ENCODE data around the gene ILF3.

DNA sequence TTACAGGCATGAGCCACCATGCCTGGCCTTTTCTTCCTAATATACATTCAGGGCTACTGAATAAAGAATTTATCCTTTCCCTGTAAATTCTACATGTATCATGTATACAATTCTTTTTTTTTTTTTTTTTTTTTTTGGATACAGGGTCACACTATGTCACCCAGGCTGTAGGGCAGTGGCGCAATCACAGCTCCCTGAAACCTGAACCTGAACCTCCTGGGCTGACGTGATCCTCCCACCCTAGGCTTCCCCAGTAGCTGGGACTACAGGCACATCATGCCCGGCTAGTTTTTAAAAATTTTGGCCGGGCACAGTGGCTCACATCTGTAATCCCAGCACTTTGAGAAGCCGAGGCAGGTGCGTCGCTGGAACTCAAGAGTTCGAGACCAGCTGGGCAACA is 35.3 kb upstream of the ILF3 start:
- TF ChIP-seq, protein P1, sequence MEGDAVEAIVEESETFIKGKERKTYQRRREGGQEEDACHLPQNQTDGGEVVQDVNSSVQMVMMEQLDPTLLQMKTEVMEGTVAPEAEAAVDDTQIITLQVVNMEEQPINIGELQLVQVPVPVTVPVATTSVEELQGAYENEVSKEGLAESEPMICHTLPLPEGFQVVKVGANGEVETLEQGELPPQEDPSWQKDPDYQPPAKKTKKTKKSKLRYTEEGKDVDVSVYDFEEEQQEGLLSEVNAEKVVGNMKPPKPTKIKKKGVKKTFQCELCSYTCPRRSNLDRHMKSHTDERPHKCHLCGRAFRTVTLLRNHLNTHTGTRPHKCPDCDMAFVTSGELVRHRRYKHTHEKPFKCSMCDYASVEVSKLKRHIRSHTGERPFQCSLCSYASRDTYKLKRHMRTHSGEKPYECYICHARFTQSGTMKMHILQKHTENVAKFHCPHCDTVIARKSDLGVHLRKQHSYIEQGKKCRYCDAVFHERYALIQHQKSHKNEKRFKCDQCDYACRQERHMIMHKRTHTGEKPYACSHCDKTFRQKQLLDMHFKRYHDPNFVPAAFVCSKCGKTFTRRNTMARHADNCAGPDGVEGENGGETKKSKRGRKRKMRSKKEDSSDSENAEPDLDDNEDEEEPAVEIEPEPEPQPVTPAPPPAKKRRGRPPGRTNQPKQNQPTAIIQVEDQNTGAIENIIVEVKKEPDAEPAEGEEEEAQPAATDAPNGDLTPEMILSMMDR (IDR thresholded peaks at IDR 0.05) = no peak
- no peak for TF ChIP-seq POLR2A (IDR thresholded peaks at IDR 0.05)

Measured in adrenal gland (tissue), 5 donors.